H9 (cell line): Measurements from ENCODE around the gene UMAD1. TPM values are rescaled to one million over a fixed set of nuclear protein-coding genes. Genes with fewer than 3 reads are reported as not detected.

ENCODE experiments used
- DNase-seq: peaks from one replicate; pipeline ENCODE4 v3.0.0-alpha.2; 2017
- H2AFZ ChIP-seq: one replicate; pipeline ENCODE4 v1.6.1; 2013; ENCODE audit warnings: mild to moderate bottlenecking, low read length, control low read depth, moderate library complexity
- H2AK5ac ChIP-seq: 2 replicates; pipeline ENCODE4 v1.6.1; 2013; ENCODE audit warnings: low read length, control low read depth, mixed read lengths; ENCODE audit not compliant: insufficient read length
- H2BK120ac ChIP-seq: one replicate; pipeline ENCODE4 v1.6.1; 2013; ENCODE audit warnings: low read depth, mild to moderate bottlenecking, low read length, control low read depth, inconsistent platforms; ENCODE audit not compliant: poor library complexity, severe bottlenecking
- H2BK12ac ChIP-seq: 2 replicates; pipeline ENCODE4 v1.6.1; 2013; ENCODE audit warnings: low read length, control low read depth, mixed read lengths, low read depth; ENCODE audit not compliant: insufficient read length
- H2BK15ac ChIP-seq: 2 replicates; pipeline ENCODE4 v1.6.1; 2013; ENCODE audit warnings: low read depth, low read length, control low read depth
- H2BK20ac ChIP-seq: one replicate; pipeline ENCODE4 v1.6.1; 2013; ENCODE audit warnings: low read depth, mild to moderate bottlenecking, low read length, control low read depth, inconsistent platforms; ENCODE audit not compliant: poor library complexity, severe bottlenecking
- H2BK5ac ChIP-seq: 2 replicates; pipeline ENCODE4 v1.6.1; 2013; ENCODE audit warnings: low read length, control low read depth, mixed read lengths; ENCODE audit not compliant: insufficient read length
- H3K14ac ChIP-seq: 2 replicates; pipeline ENCODE4 v1.6.1; 2013; ENCODE audit warnings: low read length, control low read depth; ENCODE audit not compliant: insufficient read depth
- H3K18ac ChIP-seq: 2 replicates; pipeline ENCODE4 v1.6.1; 2013; ENCODE audit warnings: low read depth, mild to moderate bottlenecking, mixed read lengths, low read length, control low read depth; ENCODE audit not compliant: insufficient read length
- H3K23ac ChIP-seq: 2 replicates; pipeline ENCODE4 v1.6.1; 2013; ENCODE audit warnings: low read length, control low read depth, mixed read lengths, low read depth; ENCODE audit not compliant: insufficient read length
- H3K23me2 ChIP-seq: 2 replicates; pipeline ENCODE4 v1.6.1; 2013; ENCODE audit warnings: low read depth, mild to moderate bottlenecking, mixed read lengths, low read length, control low read depth; ENCODE audit not compliant: insufficient read length, poor library complexity, severe bottlenecking
- H3K27ac ChIP-seq: 2 replicates; pipeline ENCODE4 v1.5.1; 2013; ENCODE audit warnings: low read length, control low read depth, mixed read lengths, low read depth; ENCODE audit not compliant: insufficient read length
- H3K27me3 ChIP-seq: 2 replicates; pipeline ENCODE4 v1.6.1; 2013; ENCODE audit warnings: low read length, control low read depth, inconsistent platforms; ENCODE audit not compliant: insufficient read depth
- H3K4ac ChIP-seq: 2 replicates; pipeline ENCODE4 v1.6.1; 2013; ENCODE audit warnings: low read depth, mild to moderate bottlenecking, control low read depth, inconsistent platforms, low read length, moderate library complexity
- H3K4me1 ChIP-seq: 2 replicates; pipeline ENCODE4 v1.6.1; 2013; ENCODE audit warnings: low read length, control low read depth, inconsistent platforms; ENCODE audit not compliant: insufficient read depth
- H3K4me2 ChIP-seq: 2 replicates; pipeline ENCODE4 v1.6.1; 2013; ENCODE audit warnings: low read length, control low read depth, mixed read lengths; ENCODE audit not compliant: insufficient read length, insufficient read depth
- H3K56ac ChIP-seq: 2 replicates; pipeline ENCODE4 v1.6.1; 2013; ENCODE audit warnings: low read depth, mild to moderate bottlenecking, mixed read lengths, low read length, control low read depth; ENCODE audit not compliant: insufficient read length
- H3K79me1 ChIP-seq: 2 replicates; pipeline ENCODE4 v1.6.1; 2013; ENCODE audit warnings: low read depth, mild to moderate bottlenecking, moderate library complexity, low read length, control low read depth, inconsistent platforms; ENCODE audit not compliant: insufficient read depth, poor library complexity, severe bottlenecking
- H3K79me2 ChIP-seq: 2 replicates; pipeline ENCODE4 v1.6.1; 2013; ENCODE audit warnings: low read length, control low read depth, inconsistent platforms; ENCODE audit not compliant: insufficient read depth
- H3K9ac ChIP-seq: 2 replicates; pipeline ENCODE4 v1.6.1; 2013; ENCODE audit warnings: low read length, control low read depth, mixed read lengths; ENCODE audit not compliant: insufficient read length; ENCODE audit errors: extremely low read depth
- H3K9me3 ChIP-seq: one replicate; pipeline ENCODE4 v1.6.1; 2013; ENCODE audit warnings: low read depth, low read length, inconsistent platforms; ENCODE audit not compliant: control insufficient read depth
- H3T11ph ChIP-seq: one replicate; pipeline ENCODE4 v1.6.1; 2013; ENCODE audit warnings: mild to moderate bottlenecking, low read length, control low read depth, inconsistent platforms
- H4K20me1 ChIP-seq: one replicate; pipeline ENCODE4 v1.6.1; 2013; ENCODE audit not compliant: control insufficient read depth, insufficient read length, insufficient read depth
- H4K5ac ChIP-seq: 2 replicates; pipeline ENCODE4 v1.6.1; 2013; ENCODE audit warnings: low read depth, mild to moderate bottlenecking, mixed read lengths, low read length, control low read depth; ENCODE audit not compliant: insufficient read length
- H4K8ac ChIP-seq: replicated peaks from 2 replicates; pipeline ENCODE4 v1.6.1; 2013; ENCODE audit warnings: low read length, control low read depth, mixed read lengths, low read depth; ENCODE audit not compliant: insufficient read length
- H4K91ac ChIP-seq: 2 replicates; pipeline ENCODE4 v1.6.1; 2013; ENCODE audit warnings: low read depth, mild to moderate bottlenecking, moderate library complexity, mixed read lengths, low read length, control low read depth; ENCODE audit not compliant: insufficient read length
- H3K27ac Mint-ChIP-seq, 3 experiments: 2 replicates in 2 of 3; 3 replicates in 1 of 3; pipeline ENCODE4 v1.8.0; 2020 to 2021; ENCODE audit warnings: mixed read lengths in 3 of 3, mild to moderate bottlenecking in 1 of 3, moderate library complexity in 1 of 3
- H3K27me3 Mint-ChIP-seq: 2 replicates; pipeline ENCODE4 v1.8.0; 2021; ENCODE audit warnings: low read depth, mild to moderate bottlenecking, moderate library complexity, mixed read lengths
- H3K36me3 Mint-ChIP-seq, 3 experiments: 2 replicates in 2 of 3; 3 replicates in 1 of 3; pipeline ENCODE4 v1.8.0; 2020 to 2021; ENCODE audit warnings: low read depth in 3 of 3, mixed read lengths in 3 of 3; ENCODE audit not compliant: insufficient read depth in 1 of 3
- H3K4me1 Mint-ChIP-seq, 2 experiments: 2 replicates each; pipeline ENCODE4 v1.8.0; 2020; ENCODE audit warnings: mixed read lengths in 2 of 2
- H3K4me3 Mint-ChIP-seq, 2 experiments: 2 replicates in 1 of 2; 3 replicates in 1 of 2; pipeline ENCODE4 v1.8.0; 2020 to 2021; ENCODE audit warnings: mild to moderate bottlenecking in 2 of 2, mixed read lengths in 2 of 2, moderate library complexity in 1 of 2
- H3K9me3 Mint-ChIP-seq, 2 experiments: 2 replicates in 1 of 2; 3 replicates in 1 of 2; pipeline ENCODE4 v1.8.0; 2020; ENCODE audit warnings: mild to moderate bottlenecking in 2 of 2, mixed read lengths in 2 of 2, moderate library complexity in 1 of 2
- CTCF ChIP-seq: fragments of 200-600 bp; sonication (generic); conservative IDR thresholded peaks from 3 replicates; pipeline ENCODE4 v1.8.0; 2021; ENCODE audit warnings: antibody characterized with exemption, mild to moderate bottlenecking
- WGBS: extraction: QIAGEN DNeasy Blood & Tissue Kit; methylation state at CpG from one replicate; pipeline ENCODE4 v1.1.7; 2013; ENCODE audit warnings: missing lambda C conversion rate, low lambda C conversion rate, mixed read lengths; ENCODE audit not compliant: insufficient read length; ENCODE audit errors: extremely low coverage; 5-methylcytosine and 5-hydroxymethylcytosine counted together
- total RNA-seq: library from RNA; stranded (reverse); gene quantifications from 2 replicates; pipeline ENCODE4 v1.2.1, GENCODE V29; 2021

The UMAD1 gene
- total RNA-seq, 1 experiment from 2014 or later: 8.9 TPM

GRCh38 chr7:7808156-7808555 lies 167.6 kb downstream of the UMAD1 start:
- H3K36me3 Mint-ChIP-seq: no peaks in the 10 kb centered on the region
- no peaks in the 10 kb centered on the region for H3K79me2 ChIP-seq
- peaks cover 2% of the 10 kb centered on the region for H4K20me1 ChIP-seq
- H2BK12ac ChIP-seq: no peak overlapping the region
- H3K9me3 Mint-ChIP-seq: no peaks in the 10 kb centered on the region
- peaks cover 8% of the 10 kb centered on the region in 2 experiments for H3K4me1 Mint-ChIP-seq
- H3K9me3 ChIP-seq: no peaks in the 10 kb centered on the region
- no peaks in the 10 kb centered on the region for H3K23me2 ChIP-seq
- no peak overlapping the region for H2BK20ac ChIP-seq
- no peaks in the 10 kb centered on the region for H3K4me1 ChIP-seq
- H3K4me3 Mint-ChIP-seq: no peak overlapping the region
- no peak overlapping the region for H2AK5ac ChIP-seq
- no peak for DNase-seq
- H4K91ac ChIP-seq: no peak overlapping the region
- no peaks in the 10 kb centered on the region for H3K27me3 Mint-ChIP-seq
- 100% methylated on average over 1 of the region's 4 CpGs for WGBS
- H3K4ac ChIP-seq: no peak overlapping the region
- TF ChIP-seq CTCF: no peak
- no peak overlapping the region for H4K8ac ChIP-seq
- H4K5ac ChIP-seq: no peak overlapping the region
- no peak overlapping the region for H3K14ac ChIP-seq
- no peak overlapping the region for H2AFZ ChIP-seq
- H2BK15ac ChIP-seq: no peak overlapping the region
- H3T11ph ChIP-seq: no peak overlapping the region
- H3K9ac ChIP-seq: no peak overlapping the region
- H3K56ac ChIP-seq: no peak overlapping the region
- no peak overlapping the region for H2BK5ac ChIP-seq
- H3K27me3 ChIP-seq: no peaks in the 10 kb centered on the region
- no peak overlapping the region for H2BK120ac ChIP-seq
- no peaks in the 10 kb centered on the region for H3K79me1 ChIP-seq
- H3K4me2 ChIP-seq: no peak overlapping the region
- H3K18ac ChIP-seq: no peak overlapping the region
- H3K27ac Mint-ChIP-seq: no peak overlapping the region
- no peak overlapping the region for H3K23ac ChIP-seq
- H3K27ac ChIP-seq: no peak overlapping the region
